Large intestine (tissue), 3 donors: Measurements from ENCODE around the gene MERTK. TPM values are rescaled to one million over a fixed set of nuclear protein-coding genes. Genes with fewer than 3 reads are reported as not detected.
"Not testable (repeated sequence)": the region's sequence is repeated elsewhere in the genome, so short reads cannot be mapped to it uniquely, and the experiment has no call there.

Experiments
- DNase-seq, 2 donors: peaks; one replicate each; pipeline versions ENCODE4 v3.0.0 to v3.0.0-alpha.2; 2013
- H3K27ac ChIP-seq: one replicate; pipeline ENCODE4 v1.5.1; 2013; ENCODE audit warnings: low read length
- H3K27me3 ChIP-seq: 2 replicates; pipeline ENCODE4 v1.6.1; 2013; ENCODE audit warnings: low read length; ENCODE audit not compliant: control insufficient read depth, insufficient read depth
- H3K36me3 ChIP-seq: 2 replicates; pipeline ENCODE4 v1.6.1; 2013; ENCODE audit warnings: low read length; ENCODE audit not compliant: control insufficient read depth, insufficient read depth
- H3K4me1 ChIP-seq: one replicate; pipeline ENCODE4 v1.6.1; 2013; ENCODE audit warnings: low read length; ENCODE audit not compliant: control insufficient read depth, insufficient read depth
- H3K4me3 ChIP-seq: one replicate; pipeline ENCODE4 v1.5.1; 2013; ENCODE audit warnings: low read length
- H3K9me3 ChIP-seq: one replicate; pipeline ENCODE4 v1.6.1; 2013; ENCODE audit warnings: mild to moderate bottlenecking, low read depth, low read length, moderate library complexity; ENCODE audit not compliant: control insufficient read depth
- WGBS: methylation state at CpG from one replicate; pipeline ENCODE4 v1.1.5; 2013; ENCODE audit warnings: low lambda C conversion rate; ENCODE audit not compliant: insufficient coverage; 5-methylcytosine and 5-hydroxymethylcytosine counted together
- polyA plus RNA-seq: library from polyadenylated mRNA; unstranded; fragments of 120-200 nt; gene quantifications from one replicate; pipeline ENCODE4 v1.2.1, GENCODE V29; 2013

MERTK gene
- polyA plus RNA-seq, 1 donor: 8.7 TPM

DNA sequence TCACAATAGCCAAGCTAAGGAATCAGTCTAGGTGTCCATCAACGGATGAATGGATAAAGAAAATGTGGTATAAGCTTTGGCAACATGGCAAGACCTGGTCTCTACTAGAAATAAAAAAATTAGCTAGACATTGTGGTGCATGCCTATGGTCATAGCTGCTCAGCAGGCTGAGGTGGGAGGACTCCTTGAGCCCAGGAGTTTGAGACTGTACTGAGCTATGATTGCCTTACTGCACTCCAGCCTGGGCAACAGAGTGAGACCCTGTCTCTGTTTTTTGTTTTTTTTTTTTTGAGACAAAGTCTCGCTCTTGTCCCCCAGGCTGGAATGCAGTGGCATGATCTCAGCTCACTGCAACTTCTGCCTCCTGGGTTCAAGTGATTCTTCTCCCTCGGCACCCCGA lies 11.6 kb downstream of the MERTK start:
- H3K4me3 ChIP-seq, DNase-seq, H3K36me3 ChIP-seq, H3K27me3 ChIP-seq, H3K27ac ChIP-seq, H3K9me3 ChIP-seq: not testable (repeated sequence)
- no CpG with 5 or more reads among the region's 4 CpGs for WGBS
- peaks cover 12% of the 10 kb centered on the region for H3K4me1 ChIP-seq

DNA sequence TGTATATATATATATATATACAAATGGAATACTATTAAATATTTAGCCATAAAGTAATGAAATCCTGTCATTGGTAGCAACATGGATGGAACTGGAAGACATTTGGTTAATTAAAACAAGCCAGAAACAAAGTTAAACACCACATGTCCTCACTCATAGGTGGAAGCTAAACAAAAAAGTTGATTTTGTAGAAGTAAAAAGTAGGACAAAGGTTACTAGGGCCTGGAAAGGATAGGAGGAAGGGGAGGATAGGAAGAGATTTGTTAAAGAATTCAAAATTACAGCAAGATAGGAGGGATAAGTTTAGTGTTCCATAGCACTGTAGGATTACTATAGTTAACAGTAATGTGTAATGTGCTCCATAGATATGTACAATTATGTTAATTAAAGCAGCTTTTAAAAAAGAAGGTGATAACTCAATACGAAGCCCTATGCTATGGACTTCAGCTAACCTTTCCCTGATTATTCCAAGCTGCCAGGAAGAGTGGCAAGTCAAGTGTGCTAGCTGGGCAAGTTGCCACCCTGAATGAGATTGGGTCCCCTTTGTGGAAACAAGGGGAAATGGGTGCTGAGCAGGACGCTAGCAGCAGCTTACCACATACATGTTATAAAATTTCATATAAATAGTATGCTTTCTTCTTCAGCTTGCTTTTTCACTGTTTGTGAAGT lies 12.3 kb downstream of the MERTK start:
- 100% methylated on average over 1 of the region's 2 CpGs for WGBS
- Histone ChIP-seq H3K9me3 (no peaks in the 10 kb centered on the region), H3K27ac (no peak overlapping the region), H3K36me3 (no peaks in the 10 kb centered on the region), H3K27me3 (no peaks in the 10 kb centered on the region), H3K4me3 (no peak overlapping the region), H3K4me1 (peaks cover 12% of the 10 kb centered on the region)
- no peak for DNase-seq

DNA sequence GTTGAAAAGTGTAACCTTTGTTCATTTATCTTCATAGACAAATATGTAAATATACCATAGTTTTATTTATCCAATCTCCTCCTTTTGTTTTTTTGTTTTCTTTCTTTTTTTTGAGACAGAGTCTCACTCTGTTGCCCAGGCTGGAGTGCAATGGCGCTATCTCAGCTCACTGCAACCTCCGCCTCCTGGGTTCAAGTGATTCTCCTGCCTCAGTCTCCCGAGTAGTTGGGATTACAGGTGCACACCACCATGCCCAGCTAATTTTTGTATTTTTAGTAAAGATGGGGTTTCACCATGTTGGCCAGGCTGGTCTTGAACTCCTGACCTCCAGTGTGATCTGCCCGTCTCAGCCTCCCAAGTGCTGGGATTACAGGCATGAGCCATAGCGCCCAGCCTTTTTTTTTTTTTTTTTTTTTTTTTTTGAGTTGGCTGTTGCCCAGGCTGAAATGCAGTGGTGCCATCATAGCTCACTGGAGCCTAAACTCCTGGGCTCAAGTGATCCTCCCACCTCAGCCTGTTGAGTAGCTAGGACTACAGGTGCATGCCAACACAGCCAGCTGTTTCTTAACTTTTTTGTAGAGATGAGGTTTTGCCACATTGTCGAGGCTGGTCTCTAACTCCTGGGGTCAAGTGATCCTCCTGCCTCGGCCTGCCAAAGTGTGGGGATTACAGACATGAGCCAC lies 13.0 kb downstream of the MERTK start:
- no CpG with 5 or more reads among the region's 7 CpGs for WGBS
- DNase-seq, H3K9me3 ChIP-seq, H3K27ac ChIP-seq, H3K4me3 ChIP-seq, H3K36me3 ChIP-seq, H3K27me3 ChIP-seq: not testable (repeated sequence)
- peaks cover 12% of the 10 kb centered on the region for H3K4me1 ChIP-seq

DNA sequence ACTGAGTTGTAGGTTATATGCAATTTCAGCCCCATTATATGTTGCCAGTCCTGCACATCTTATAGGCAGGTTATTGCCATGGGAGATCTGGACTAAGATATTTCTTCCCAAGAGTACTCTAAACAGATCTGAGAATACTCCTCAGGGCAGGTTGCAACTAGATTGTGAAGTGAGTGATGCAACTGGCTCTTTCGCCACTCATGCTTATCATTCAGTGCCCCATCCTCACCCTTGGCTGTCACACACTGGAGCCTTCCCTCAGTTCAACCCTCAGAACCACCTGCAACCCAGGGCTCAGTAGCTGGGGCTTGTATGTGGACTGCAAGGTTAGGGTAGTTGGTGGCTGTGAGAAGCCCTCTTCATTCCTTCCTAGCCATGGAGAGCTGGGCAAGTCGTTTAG lies 14.1 kb downstream of the MERTK start:
- WGBS: no CpG with 5 or more reads among the region's 2 CpGs
- Histone ChIP-seq H3K4me1 (peaks cover 9% of the 10 kb centered on the region), H3K4me3 (no peak overlapping the region), H3K36me3 (peaks cover 5% of the 10 kb centered on the region), H3K9me3 (no peaks in the 10 kb centered on the region), H3K27me3 (no peaks in the 10 kb centered on the region), H3K27ac (no peak overlapping the region)
- DNase-seq: peak; percentile 39 to 45

DNA sequence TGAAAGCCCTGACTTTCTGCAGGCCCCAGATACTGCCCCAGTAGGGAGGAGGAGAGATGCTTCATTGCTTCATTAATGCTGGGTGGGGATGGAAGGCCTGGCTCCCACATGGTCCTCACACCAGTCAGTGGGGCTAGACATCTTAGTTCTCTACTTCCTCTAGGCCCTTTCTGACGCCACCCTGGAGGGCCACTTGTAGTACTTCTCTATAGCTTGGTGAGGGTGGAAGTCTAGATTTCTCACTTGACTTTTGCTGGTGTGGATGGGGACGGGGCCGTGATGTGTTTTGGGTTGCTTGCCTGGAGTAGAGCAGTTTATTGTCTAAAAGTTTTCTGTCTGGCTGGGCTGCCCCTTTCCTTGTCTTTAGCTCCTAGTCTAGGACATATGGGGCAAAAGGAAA lies 18.7 kb downstream of the MERTK start:
- Histone ChIP-seq H3K4me1 (peaks cover 21% of the 10 kb centered on the region), H3K27me3 (no peaks in the 10 kb centered on the region), H3K4me3 (no peak overlapping the region), H3K36me3 (peaks cover 5% of the 10 kb centered on the region), H3K9me3 (no peaks in the 10 kb centered on the region), H3K27ac (no peak overlapping the region)
- no CpG with 5 or more reads among the region's 3 CpGs for WGBS
- no peak for DNase-seq

DNA sequence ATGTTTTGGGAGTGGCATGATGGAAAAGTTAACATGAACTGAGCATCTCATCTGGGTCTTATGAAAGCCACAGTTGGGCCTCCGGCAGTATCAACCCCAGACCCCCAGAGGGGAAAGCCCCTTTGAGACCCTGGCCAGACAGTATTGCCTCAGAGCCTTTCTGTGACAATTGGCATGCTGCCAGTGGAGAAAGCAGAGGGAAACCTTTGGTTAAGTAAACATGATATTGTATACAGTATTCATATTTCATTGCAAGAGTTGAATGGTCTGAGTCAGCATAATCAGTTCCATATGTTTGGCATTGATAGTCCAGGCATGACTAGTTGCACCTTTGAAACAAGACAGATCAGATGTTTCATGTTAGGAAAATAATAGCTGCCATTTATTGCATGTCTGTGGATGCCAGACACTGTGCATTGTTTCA lies 20.0 kb downstream of the MERTK start:
- Histone ChIP-seq H3K4me3 (no peak overlapping the region), H3K27ac (no peak overlapping the region), H3K9me3 (no peaks in the 10 kb centered on the region), H3K27me3 (no peaks in the 10 kb centered on the region), H3K36me3 (peaks cover 5% of the 10 kb centered on the region), H3K4me1 (peaks cover 21% of the 10 kb centered on the region)
- DNase-seq: no peak
- WGBS: no CpG with 5 or more reads among the region's 1 CpG

DNA sequence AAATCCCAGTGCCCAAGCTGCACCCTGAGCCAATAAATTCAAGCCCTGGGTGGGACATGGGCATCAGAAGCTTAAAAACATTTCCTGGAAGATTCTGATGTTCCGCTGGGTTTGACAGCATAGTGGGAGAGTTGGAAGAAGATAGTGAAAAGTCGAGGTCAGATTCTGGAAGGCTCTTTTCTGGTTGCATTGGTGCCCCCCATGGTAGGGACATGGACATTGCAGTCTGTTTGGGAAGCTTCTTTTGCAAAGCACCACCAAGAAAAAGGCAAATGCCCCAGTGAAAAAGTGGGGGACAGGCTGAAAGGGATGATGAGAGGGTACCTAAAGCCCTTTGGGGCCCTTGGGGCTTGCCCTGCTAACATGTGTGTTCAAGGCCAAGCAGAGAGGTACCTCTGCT lies 21.0 kb downstream of the MERTK start:
- no peaks in the 10 kb centered on the region for H3K9me3 ChIP-seq
- H3K36me3 ChIP-seq: peaks cover 5% of the 10 kb centered on the region
- peak overlapping the region; percentile 81 for H3K27ac ChIP-seq
- H3K4me3 ChIP-seq: no peak overlapping the region
- WGBS: no CpG with 5 or more reads among the region's 2 CpGs
- DNase-seq: no peak
- H3K4me1 ChIP-seq: peaks cover 21% of the 10 kb centered on the region
- no peaks in the 10 kb centered on the region for H3K27me3 ChIP-seq

DNA sequence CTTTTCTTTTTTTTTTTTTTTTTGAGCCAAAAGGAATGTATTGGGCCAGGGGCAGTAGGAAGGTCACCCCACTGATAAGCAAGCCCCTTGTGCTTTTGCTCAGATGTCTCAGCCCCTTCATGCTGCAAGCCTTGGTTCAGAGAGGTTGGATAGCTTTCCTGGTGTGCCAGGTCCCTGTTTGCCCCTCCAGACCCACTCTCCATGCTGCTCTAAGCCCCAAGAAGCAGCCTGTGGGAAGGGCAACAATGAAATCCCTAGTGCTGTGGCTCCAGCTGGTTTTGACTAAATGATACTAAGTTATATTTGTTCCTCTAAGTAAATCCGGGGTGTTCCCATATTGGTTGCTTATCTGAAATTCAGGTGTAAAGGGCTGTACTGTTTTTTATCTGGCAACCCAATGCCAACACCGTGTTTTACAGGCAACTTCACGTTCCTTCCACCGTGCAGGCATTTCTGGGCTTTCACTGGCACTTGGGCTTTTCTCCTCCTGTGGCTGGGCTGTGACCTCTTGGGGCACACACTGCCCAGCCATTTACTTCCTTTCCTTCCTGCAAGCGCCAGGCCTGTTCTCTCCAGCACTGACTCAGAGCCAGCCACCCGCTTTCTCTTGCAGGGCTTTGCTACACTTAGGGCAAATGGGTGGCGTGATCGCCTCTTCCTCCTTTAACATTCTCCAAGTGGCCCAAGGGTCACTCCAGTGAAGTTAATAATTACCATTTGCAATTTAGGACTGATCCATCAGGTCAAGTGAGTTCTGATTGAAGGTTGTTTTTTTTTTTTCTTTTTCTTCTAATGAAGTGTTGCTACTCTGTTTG lies 21.6 kb downstream of the MERTK start:
- peaks cover 5% of the 10 kb centered on the region for H3K36me3 ChIP-seq
- peak; percentile 80 to 89 for DNase-seq
- no peaks in the 10 kb centered on the region for H3K27me3 ChIP-seq
- H3K9me3 ChIP-seq: no peaks in the 10 kb centered on the region
- WGBS: no CpG with 5 or more reads among the region's 8 CpGs
- H3K4me1 ChIP-seq: peaks cover 21% of the 10 kb centered on the region
- H3K4me3 ChIP-seq: no peak overlapping the region
- peak overlapping the region; percentile 81 for H3K27ac ChIP-seq

DNA sequence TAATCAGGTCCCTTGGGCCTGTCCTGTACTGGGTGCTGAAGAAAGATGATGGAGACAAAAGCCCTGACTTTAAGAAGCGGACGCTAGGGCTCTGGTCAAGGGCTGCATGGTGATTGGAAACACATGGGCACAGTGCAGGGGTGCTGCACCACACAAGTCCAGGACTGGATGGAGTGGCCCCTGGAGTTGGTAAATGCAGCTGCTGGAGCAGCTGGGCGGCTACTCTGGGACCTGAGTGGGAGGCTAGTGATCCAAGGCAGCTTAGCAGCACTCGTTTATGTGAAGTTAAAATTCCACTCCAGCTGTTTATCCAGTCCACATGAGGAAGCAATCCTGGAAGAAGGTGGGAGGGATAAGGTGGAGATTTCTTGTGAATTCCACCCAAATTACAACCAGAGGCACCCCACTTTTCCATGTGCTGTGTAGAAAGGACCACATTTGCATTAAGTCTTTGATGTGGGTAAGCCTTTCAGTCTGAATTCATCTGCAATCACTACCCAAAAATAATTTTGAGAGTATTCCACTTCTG lies 24.9 kb downstream of the MERTK start:
- no peaks in the 10 kb centered on the region for H3K36me3 ChIP-seq
- no peak for DNase-seq
- H3K4me1 ChIP-seq: peaks cover 18% of the 10 kb centered on the region
- H3K9me3 ChIP-seq: no peaks in the 10 kb centered on the region
- H3K27ac ChIP-seq: no peak overlapping the region
- no peak overlapping the region for H3K4me3 ChIP-seq
- no CpG with 5 or more reads among the region's 4 CpGs for WGBS
- H3K27me3 ChIP-seq: no peaks in the 10 kb centered on the region

DNA sequence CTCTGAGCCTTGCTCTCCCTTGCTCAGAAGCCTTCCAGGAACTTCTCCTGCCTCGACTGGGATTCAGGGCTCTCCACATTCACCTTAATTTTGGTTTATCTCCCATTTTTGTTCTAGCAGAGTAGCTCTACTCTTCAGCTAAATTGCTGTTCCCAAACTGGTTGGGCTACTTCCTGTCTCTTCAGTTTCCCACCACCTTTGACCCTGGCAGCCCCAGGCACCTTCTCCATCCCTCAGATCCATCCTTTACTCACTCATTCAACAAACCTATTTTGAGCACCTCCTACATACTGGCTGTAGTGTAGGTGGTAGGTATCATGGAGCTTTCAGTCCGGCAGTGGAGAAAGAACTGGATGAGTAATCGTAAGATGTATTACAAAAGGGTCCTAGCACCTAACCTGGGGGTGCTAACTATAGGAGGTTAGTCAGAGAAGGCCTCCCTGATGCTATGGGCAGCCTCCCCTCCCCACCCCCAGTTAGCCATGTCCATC lies 26.3 kb downstream of the MERTK start:
- DNase-seq: no peak
- no peak overlapping the region for H3K27ac ChIP-seq
- 100% methylated on average over 1 of the region's 3 CpGs for WGBS

More for the DNA sequence above, 26.3 kb downstream of the MERTK start:
- no peak overlapping the region for H3K4me3 ChIP-seq
- peaks cover 6% of the 10 kb centered on the region for H3K4me1 ChIP-seq
- H3K36me3 ChIP-seq: peaks cover 2% of the 10 kb centered on the region
- no peaks in the 10 kb centered on the region for H3K9me3 ChIP-seq
- H3K27me3 ChIP-seq: no peaks in the 10 kb centered on the region
